Adrenal gland (tissue), 5 donors: ENCODE data around the gene RFPL3.

Experiments
- POLR2A ChIP-seq, 2 donors: fragments of 450-650 bp; IDR thresholded peaks; one replicate each; pipeline ENCODE4 v1.6.1; 2017; ENCODE audit warnings: antibody characterized with exemption in 2 of 2, mild to moderate bottlenecking in 2 of 2, moderate library complexity in 1 of 2
- TF ChIP-seq, protein P1 (sequence below), 6 experiments: fragments of 450-650 bp in 4 of 6; fragments of 200-600 bp in 2 of 6; sonication (generic) in 1 of 6; IDR thresholded peaks; 1 replicate in 5 of 6; 2 replicates in 1 of 6; pipeline versions ENCODE4 v1.5.1 to v1.8.0; 2016 to 2021; ENCODE audit warnings: antibody characterized with exemption in 6 of 6, mild to moderate bottlenecking in 2 of 6, moderate library complexity in 1 of 6
- donor health status: DM: no; HTN: no; CAD: no.

DNA sequence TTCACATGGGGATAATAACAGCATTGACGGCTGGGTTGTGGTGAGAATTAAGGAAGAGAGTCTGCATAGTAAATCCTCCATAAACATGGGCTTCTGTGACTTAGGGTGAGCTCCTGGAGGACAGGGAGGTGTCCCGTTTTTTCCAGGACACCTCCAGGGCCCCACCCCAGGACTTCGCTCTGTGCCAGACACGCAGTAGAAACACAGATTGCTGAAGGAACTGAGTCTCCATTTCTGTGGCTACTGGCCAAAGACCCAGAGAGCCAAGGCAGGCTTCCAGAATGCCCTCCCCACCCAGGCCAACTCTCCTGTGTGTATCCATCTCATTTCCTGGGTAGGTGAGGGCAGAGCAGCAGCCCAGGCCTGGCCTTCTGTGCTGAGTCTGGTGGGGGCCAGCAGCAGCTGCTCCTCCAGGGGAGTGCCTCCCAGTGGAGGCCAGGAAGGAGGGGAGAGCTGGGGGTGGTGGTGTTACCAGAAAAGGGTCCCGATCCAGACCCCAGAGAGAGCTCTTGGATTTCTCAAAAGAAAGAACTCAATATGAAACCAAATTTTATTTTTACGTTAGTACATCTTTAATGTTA, 9.5 kb upstream of the RFPL3 start:
- TF ChIP-seq, protein P1, sequence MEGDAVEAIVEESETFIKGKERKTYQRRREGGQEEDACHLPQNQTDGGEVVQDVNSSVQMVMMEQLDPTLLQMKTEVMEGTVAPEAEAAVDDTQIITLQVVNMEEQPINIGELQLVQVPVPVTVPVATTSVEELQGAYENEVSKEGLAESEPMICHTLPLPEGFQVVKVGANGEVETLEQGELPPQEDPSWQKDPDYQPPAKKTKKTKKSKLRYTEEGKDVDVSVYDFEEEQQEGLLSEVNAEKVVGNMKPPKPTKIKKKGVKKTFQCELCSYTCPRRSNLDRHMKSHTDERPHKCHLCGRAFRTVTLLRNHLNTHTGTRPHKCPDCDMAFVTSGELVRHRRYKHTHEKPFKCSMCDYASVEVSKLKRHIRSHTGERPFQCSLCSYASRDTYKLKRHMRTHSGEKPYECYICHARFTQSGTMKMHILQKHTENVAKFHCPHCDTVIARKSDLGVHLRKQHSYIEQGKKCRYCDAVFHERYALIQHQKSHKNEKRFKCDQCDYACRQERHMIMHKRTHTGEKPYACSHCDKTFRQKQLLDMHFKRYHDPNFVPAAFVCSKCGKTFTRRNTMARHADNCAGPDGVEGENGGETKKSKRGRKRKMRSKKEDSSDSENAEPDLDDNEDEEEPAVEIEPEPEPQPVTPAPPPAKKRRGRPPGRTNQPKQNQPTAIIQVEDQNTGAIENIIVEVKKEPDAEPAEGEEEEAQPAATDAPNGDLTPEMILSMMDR (IDR thresholded peaks at IDR 0.05): no peak
- TF ChIP-seq POLR2A (IDR thresholded peaks at IDR 0.05): no peak
